ENCODE measurements around the gene MAP3K6. TPM values are rescaled to one million over a fixed set of nuclear protein-coding genes. Genes with fewer than 3 reads are reported as not detected.
A peak's percentile ranks its signal among the peaks of the same experiment; 100 is the strongest.

MAP3K6 gene
- total RNA-seq, 1 experiment from 2014 or later: 7.7 TPM

- WGBS (ENCODE audit: extremely low coverage, insufficient read length, low lambda C conversion rate): no CpG with 5 or more reads among the region's 6 CpGs
- no peak overlapping the region for H3K56ac ChIP-seq (ENCODE audit: insufficient read length, low read depth, low read length)
Observed at GRCh38 chr1:27338751-27339150, 28.0 kb downstream of the MAP3K6 start.

More at GRCh38 chr1:27338751-27339150, 28.0 kb downstream of the MAP3K6 start:
- Histone ChIP-seq H2BK20ac (ENCODE audit: low read depth, low read length, poor library complexity, severe bottlenecking) (no peak overlapping the region), H3K79me2 (ENCODE audit: insufficient read depth, low read length) (no peaks in the 10 kb centered on the region), H2AK5ac (ENCODE audit: insufficient read length, low read length) (no peak overlapping the region), H2AFZ (ENCODE audit: low read length) (no peak overlapping the region), H3K9me3 (ENCODE audit: control insufficient read depth, low read depth, low read length) (no peaks in the 10 kb centered on the region), H4K5ac (ENCODE audit: insufficient read length, low read depth, low read length) (no peak overlapping the region), H4K20me1 (ENCODE audit: control insufficient read depth, insufficient read depth, insufficient read length) (no peaks in the 10 kb centered on the region), H2BK120ac (ENCODE audit: low read depth, low read length, poor library complexity, severe bottlenecking) (no peak overlapping the region), H3K4me1 (ENCODE audit: insufficient read depth, low read length) (no peaks in the 10 kb centered on the region; the same call in 1 of the 2 replicates), H2BK12ac (ENCODE audit: insufficient read length, low read depth, low read length) (no peak overlapping the region), H3K18ac (ENCODE audit: insufficient read length, low read depth, low read length) (no peak overlapping the region), H3K23me2 (ENCODE audit: insufficient read length, low read depth, low read length, poor library complexity, severe bottlenecking) (no peaks in the 10 kb centered on the region), H3K14ac (ENCODE audit: insufficient read depth, low read length) (no peak overlapping the region), H3K79me1 (ENCODE audit: insufficient read depth, low read depth, low read length, poor library complexity, severe bottlenecking) (no peaks in the 10 kb centered on the region), H2BK15ac (ENCODE audit: low read depth, low read length) (no peak overlapping the region), H3K27ac (ENCODE audit: insufficient read length, low read depth, low read length) (no peak overlapping the region), H3K4me2 (ENCODE audit: insufficient read depth, insufficient read length, low read length) (no peak overlapping the region), H3K27me3 (ENCODE audit: insufficient read depth, low read length) (no peaks in the 10 kb centered on the region), H3K9ac (ENCODE audit: extremely low read depth, insufficient read length, low read length) (no peak overlapping the region), H3T11ph (ENCODE audit: low read length) (no peak overlapping the region), H4K91ac (ENCODE audit: insufficient read length, low read depth, low read length) (no peak overlapping the region), H3K4ac (ENCODE audit: low read depth, low read length) (no peak overlapping the region), H2BK5ac (ENCODE audit: insufficient read length, low read length) (no peak overlapping the region), H3K23ac (ENCODE audit: insufficient read length, low read depth, low read length) (no peak overlapping the region), H4K8ac (replicated peaks; ENCODE audit: insufficient read length, low read depth, low read length) (no peak overlapping the region)
- TF ChIP-seq, protein P1, sequence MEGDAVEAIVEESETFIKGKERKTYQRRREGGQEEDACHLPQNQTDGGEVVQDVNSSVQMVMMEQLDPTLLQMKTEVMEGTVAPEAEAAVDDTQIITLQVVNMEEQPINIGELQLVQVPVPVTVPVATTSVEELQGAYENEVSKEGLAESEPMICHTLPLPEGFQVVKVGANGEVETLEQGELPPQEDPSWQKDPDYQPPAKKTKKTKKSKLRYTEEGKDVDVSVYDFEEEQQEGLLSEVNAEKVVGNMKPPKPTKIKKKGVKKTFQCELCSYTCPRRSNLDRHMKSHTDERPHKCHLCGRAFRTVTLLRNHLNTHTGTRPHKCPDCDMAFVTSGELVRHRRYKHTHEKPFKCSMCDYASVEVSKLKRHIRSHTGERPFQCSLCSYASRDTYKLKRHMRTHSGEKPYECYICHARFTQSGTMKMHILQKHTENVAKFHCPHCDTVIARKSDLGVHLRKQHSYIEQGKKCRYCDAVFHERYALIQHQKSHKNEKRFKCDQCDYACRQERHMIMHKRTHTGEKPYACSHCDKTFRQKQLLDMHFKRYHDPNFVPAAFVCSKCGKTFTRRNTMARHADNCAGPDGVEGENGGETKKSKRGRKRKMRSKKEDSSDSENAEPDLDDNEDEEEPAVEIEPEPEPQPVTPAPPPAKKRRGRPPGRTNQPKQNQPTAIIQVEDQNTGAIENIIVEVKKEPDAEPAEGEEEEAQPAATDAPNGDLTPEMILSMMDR (conservative IDR thresholded peaks at IDR 0.05): no peak
- no peak for DNase-seq
- Mint-ChIP-seq H3K4me1 (peaks cover 38 to 42% of the 10 kb centered on the region in 2 experiments), H3K36me3 (ENCODE audit: insufficient read depth in 1 of 3, low read depth in 3 of 3) (peaks cover 18 to 34% (median 30%) of the 10 kb centered on the region in 3 experiments; a peak in 6 of 7 replicates), H3K4me3 (0 out of 5 replicates have a peak overlapping the region, but pooled peaks of 1 of the 2 experiments have one; percentile 1), H3K9me3 (no peaks in the 10 kb centered on the region), H3K27ac (peak overlapping the region in 2 of 3 experiments; percentile 92 to 95; a peak in 3 of 7 replicates), H3K27me3 (ENCODE audit: low read depth) (peaks cover 2% of the 10 kb centered on the region)

Measured in H9 (cell line).